HepG2 (cell line): ENCODE measurements around the gene CDT1. TPM values are rescaled to one million over a fixed set of nuclear protein-coding genes. Genes with fewer than 3 reads are reported as not detected.

Experiments used
- FOSL2 ChIP-seq: sonication (generic); formaldehyde crosslinking; IDR thresholded peaks from 2 replicates; pipeline ENCODE4 v1.4.0; 2020; ENCODE audit warnings: missing genetic modification reagents
- MEIS2 ChIP-seq: sonication (generic); formaldehyde crosslinking; IDR thresholded peaks from 2 replicates; pipeline ENCODE4 v1.9.0; 2021; ENCODE audit warnings: mild to moderate bottlenecking, missing genetic modification reagents
- RARA ChIP-seq: IDR thresholded peaks from 2 replicates; pipeline ENCODE4 v1.6.1; 2016; ENCODE audit warnings: missing genetic modification reagents, missing compliant biosample characterization
- SIN3A ChIP-seq: IDR thresholded peaks from 2 replicates; pipeline ENCODE4 v1.6.1; 2011; ENCODE audit warnings: low read depth, mild to moderate bottlenecking, control low read depth, low read length, borderline replicate concordance
- SIX1 ChIP-seq: sonication (generic); formaldehyde crosslinking; IDR thresholded peaks from 2 replicates; pipeline ENCODE4 v1.4.0; 2020; ENCODE audit warnings: missing genetic modification reagents, borderline replicate concordance
- SP1 ChIP-seq, 2 experiments: fragments of 450-650 bp in 1 of 2; sonication (generic) in 1 of 2; formaldehyde crosslinking in 1 of 2; IDR thresholded peaks; 2 replicates each; pipeline versions ENCODE4 v1.4.0 to v1.6.1; 2016 to 2020; ENCODE audit warnings: missing genetic modification reagents in 1 of 2
- YEATS2 ChIP-seq: sonication (generic); formaldehyde crosslinking; IDR thresholded peaks from 2 replicates; pipeline ENCODE4 v1.4.0; 2020; ENCODE audit warnings: missing genetic modification reagents, borderline replicate concordance
- ZBTB40 ChIP-seq, 2 experiments: fragments of 450-650 bp in 1 of 2; sonication (generic) in 1 of 2; formaldehyde crosslinking in 1 of 2; IDR thresholded peaks; 2 replicates each; pipeline versions ENCODE4 v1.6.1 to v1.8.0; 2016 to 2022; ENCODE audit warnings: antibody characterized with exemption in 1 of 2, mild to moderate bottlenecking in 1 of 2, missing genetic modification reagents in 1 of 2
- ZFP36L2 ChIP-seq: sonication (generic); formaldehyde crosslinking; IDR thresholded peaks from 2 replicates; pipeline ENCODE4 v1.4.0; 2020; ENCODE audit warnings: missing genetic modification reagents
- ZNF451 ChIP-seq: sonication (generic); formaldehyde crosslinking; IDR thresholded peaks from 2 replicates; pipeline ENCODE4 v1.5.0; 2020; ENCODE audit warnings: mild to moderate bottlenecking, missing genetic modification reagents
- ZNF484 ChIP-seq: sonication (generic); formaldehyde crosslinking; IDR thresholded peaks from 2 replicates; pipeline ENCODE4 v1.5.1; 2020; ENCODE audit warnings: mild to moderate bottlenecking, low read depth, missing genetic modification reagents, borderline replicate concordance
- ZNF513 ChIP-seq: sonication (generic); formaldehyde crosslinking; conservative IDR thresholded peaks from 2 replicates; pipeline ENCODE4 v1.5.0; 2020; ENCODE audit warnings: missing genetic modification reagents
- polyA plus RNA-seq, 8 experiments: library from polyadenylated mRNA; depleted of rRNA in 3 of 8; stranded (reverse) in 7 of 8; unstranded in 1 of 8; fragments of >200 nt; fragmentation: Illumina TruSeq in 4 of 8; extraction: Trizol in 4 of 8; gene quantifications; 2 replicates each; pipeline versions ENCODE4 v1.2.1 to v1.2.3, GENCODE V29; 2011 to 2016; ENCODE audit warnings: low read depth in 4 of 8, missing spikeins in 1 of 8, mixed read lengths in 1 of 8; ENCODE audit not compliant: insufficient read depth in 1 of 8
- total RNA-seq, 5 experiments: library from RNA; depleted of rRNA; stranded (reverse); fragments of >200 nt; fragmentation: Illumina TruSeq; extraction: Trizol; gene quantifications; 2 replicates each; pipeline ENCODE4 v1.2.3, GENCODE V29; 2016; ENCODE audit warnings: low read depth in 1 of 5
- TF ChIP-seq, protein P1 (sequence below): sonication (generic); formaldehyde crosslinking; IDR thresholded peaks from 2 replicates; pipeline ENCODE4 v1.8.0; 2022; ENCODE audit warnings: missing genetic modification reagents, mild to moderate bottlenecking, moderate library complexity, borderline replicate concordance
- TF ChIP-seq, protein P2 (sequence below): sonication (generic); formaldehyde crosslinking; IDR thresholded peaks from 2 replicates; pipeline ENCODE4 v1.4.0; 2020; ENCODE audit warnings: missing genetic modification reagents, mild to moderate bottlenecking, borderline replicate concordance

CDT1 gene
- total and polyA plus RNA-seq, 2 of the 13 experiments (the other 11 are each of a cell fraction or from before 2014, with no cell fraction given), result 23.1 to 23.8 TPM

DNA sequence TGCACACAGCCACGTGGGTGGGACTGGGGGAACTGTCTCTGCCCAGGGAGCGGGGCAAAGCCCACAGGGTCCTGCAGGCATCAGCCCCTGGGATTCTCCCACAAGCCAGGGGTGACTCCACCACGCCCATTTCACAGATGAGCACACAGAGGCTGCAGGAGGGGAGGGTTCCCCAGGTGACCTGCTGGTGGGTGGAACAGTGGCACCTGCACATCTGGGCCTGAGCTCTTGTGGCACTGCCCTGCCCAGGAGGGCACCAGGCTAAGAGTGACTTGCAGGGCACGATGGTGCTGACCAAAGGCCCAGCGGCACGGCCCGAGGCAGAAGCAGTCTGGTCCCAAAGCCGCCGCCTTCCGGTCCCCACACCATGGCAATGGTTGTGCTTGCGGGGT is 42.5 kb upstream of the CDT1 start (continued):
- no peak for TF ChIP-seq ZBTB40 (IDR thresholded peaks at IDR 0.05)
- no peak for TF ChIP-seq ZBTB40 (CRISPR knock-in tag; IDR thresholded peaks at IDR 0.05)
- no peak for TF ChIP-seq MEIS2 (CRISPR knock-in tag)
- TF ChIP-seq, protein P1, sequence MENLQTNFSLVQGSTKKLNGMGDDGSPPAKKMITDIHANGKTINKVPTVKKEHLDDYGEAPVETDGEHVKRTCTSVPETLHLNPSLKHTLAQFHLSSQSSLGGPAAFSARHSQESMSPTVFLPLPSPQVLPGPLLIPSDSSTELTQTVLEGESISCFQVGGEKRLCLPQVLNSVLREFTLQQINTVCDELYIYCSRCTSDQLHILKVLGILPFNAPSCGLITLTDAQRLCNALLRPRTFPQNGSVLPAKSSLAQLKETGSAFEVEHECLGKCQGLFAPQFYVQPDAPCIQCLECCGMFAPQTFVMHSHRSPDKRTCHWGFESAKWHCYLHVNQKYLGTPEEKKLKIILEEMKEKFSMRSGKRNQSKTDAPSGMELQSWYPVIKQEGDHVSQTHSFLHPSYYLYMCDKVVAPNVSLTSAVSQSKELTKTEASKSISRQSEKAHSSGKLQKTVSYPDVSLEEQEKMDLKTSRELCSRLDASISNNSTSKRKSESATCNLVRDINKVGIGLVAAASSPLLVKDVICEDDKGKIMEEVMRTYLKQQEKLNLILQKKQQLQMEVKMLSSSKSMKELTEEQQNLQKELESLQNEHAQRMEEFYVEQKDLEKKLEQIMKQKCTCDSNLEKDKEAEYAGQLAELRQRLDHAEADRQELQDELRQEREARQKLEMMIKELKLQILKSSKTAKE, result no peak
- TF ChIP-seq SIX1, result no peak
- no peak for TF ChIP-seq SP1 (IDR thresholded peaks at IDR 0.05)
- no peak for TF ChIP-seq SP1 (CRISPR knock-in tag; IDR thresholded peaks at IDR 0.05)
- no peak for TF ChIP-seq ZNF451
- no peak for TF ChIP-seq ZNF513
- TF ChIP-seq YEATS2, result no peak
- TF ChIP-seq FOSL2 (CRISPR knock-in tag), result no peak
- TF ChIP-seq RARA (CRISPR knock-in tag), result no peak
- TF ChIP-seq ZFP36L2 (CRISPR knock-in tag), result no peak
- no peak for TF ChIP-seq SIN3A
- TF ChIP-seq ZNF484 (CRISPR knock-in tag), result no peak
- TF ChIP-seq, protein P2, sequence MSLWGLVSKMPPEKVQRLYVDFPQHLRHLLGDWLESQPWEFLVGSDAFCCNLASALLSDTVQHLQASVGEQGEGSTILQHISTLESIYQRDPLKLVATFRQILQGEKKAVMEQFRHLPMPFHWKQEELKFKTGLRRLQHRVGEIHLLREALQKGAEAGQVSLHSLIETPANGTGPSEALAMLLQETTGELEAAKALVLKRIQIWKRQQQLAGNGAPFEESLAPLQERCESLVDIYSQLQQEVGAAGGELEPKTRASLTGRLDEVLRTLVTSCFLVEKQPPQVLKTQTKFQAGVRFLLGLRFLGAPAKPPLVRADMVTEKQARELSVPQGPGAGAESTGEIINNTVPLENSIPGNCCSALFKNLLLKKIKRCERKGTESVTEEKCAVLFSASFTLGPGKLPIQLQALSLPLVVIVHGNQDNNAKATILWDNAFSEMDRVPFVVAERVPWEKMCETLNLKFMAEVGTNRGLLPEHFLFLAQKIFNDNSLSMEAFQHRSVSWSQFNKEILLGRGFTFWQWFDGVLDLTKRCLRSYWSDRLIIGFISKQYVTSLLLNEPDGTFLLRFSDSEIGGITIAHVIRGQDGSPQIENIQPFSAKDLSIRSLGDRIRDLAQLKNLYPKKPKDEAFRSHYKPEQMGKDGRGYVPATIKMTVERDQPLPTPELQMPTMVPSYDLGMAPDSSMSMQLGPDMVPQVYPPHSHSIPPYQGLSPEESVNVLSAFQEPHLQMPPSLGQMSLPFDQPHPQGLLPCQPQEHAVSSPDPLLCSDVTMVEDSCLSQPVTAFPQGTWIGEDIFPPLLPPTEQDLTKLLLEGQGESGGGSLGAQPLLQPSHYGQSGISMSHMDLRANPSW (CRISPR knock-in tag), result no peak
